Neutrophil (primary cell): ENCODE data around the gene IFT25.
A peak's percentile ranks its signal among the peaks of the same experiment; 100 is the strongest.

ENCODE experiments used
- H3K27ac ChIP-seq: fragments of 200-600 bp; sonication (generic); 2 replicates; pipeline ENCODE4 v1.5.1; 2016; ENCODE audit warnings: mild to moderate bottlenecking, moderate library complexity
- H3K27me3 ChIP-seq: fragments of 200-600 bp; sonication (generic); 2 replicates; pipeline ENCODE4 v1.6.0; 2016; ENCODE audit warnings: mild to moderate bottlenecking
- H3K36me3 ChIP-seq: fragments of 200-600 bp; sonication (generic); 2 replicates; pipeline ENCODE4 v1.5.1; 2017
- H3K4me1 ChIP-seq, 2 experiments: fragments of 200-600 bp in 1 of 2; sonication (generic) in 1 of 2; 1 replicate in 1 of 2; 2 replicates in 1 of 2; pipeline versions ENCODE4 v1.5.1 to v1.6.1; 2013 to 2016; ENCODE audit warnings: low read depth in 1 of 2, low read length in 1 of 2, mild to moderate bottlenecking in 1 of 2, moderate library complexity in 1 of 2; ENCODE audit not compliant: control insufficient read depth in 1 of 2, insufficient read depth in 1 of 2
- H3K4me3 ChIP-seq, 2 experiments: fragments of 200-600 bp in 1 of 2; sonication (generic) in 1 of 2; 1 replicate in 1 of 2; 2 replicates in 1 of 2; pipeline ENCODE4 v1.5.1; 2013 to 2016; ENCODE audit warnings: low read depth in 1 of 2, low read length in 1 of 2, mild to moderate bottlenecking in 1 of 2, moderate library complexity in 1 of 2
- H3K9me3 ChIP-seq: fragments of 200-600 bp; sonication (generic); 2 replicates; pipeline ENCODE4 v1.5.1; 2016
- CTCF ChIP-seq: fragments of 200-600 bp; sonication (generic); IDR thresholded peaks from 2 replicates; pipeline ENCODE4 v1.5.1; 2016; ENCODE audit warnings: antibody characterized with exemption

IFT25 gene

GRCh38 chr1:53894644-53895043, 50.9 kb downstream of the IFT25 start:
- H3K27ac ChIP-seq = no peak overlapping the region
- TF ChIP-seq CTCF = no peak

GRCh38 chr1:53893999-53894636, 51.4 kb downstream of the IFT25 start, which contains the start of gene DIO1:
DIO1 (plus strand) TSS chr1:53894187; CDS start chr1:53894211, 24 bp downstream.
- Histone ChIP-seq H3K36me3 (no peaks in the 10 kb centered on the region), H3K4me1 (peaks cover 20 to 21% of the 10 kb centered on the region in 2 experiments), H3K27ac (peak within 1 kb of the TSS; percentile 59), H3K27me3 (no peaks in the 10 kb centered on the region), H3K4me3 (no peak within 1 kb of the TSS), H3K9me3 (no peaks in the 10 kb centered on the region)
- TF ChIP-seq CTCF = no peak

More at GRCh38 chr1:53894644-53895043, 50.9 kb downstream of the IFT25 start:
- peaks cover 17 to 18% of the 10 kb centered on the region in 2 experiments for H3K4me1 ChIP-seq
- no peak overlapping the region for H3K4me3 ChIP-seq
- H3K9me3 ChIP-seq = no peaks in the 10 kb centered on the region
- H3K27me3 ChIP-seq = no peaks in the 10 kb centered on the region
- H3K36me3 ChIP-seq = no peaks in the 10 kb centered on the region

- no peak for TF ChIP-seq CTCF
- Histone ChIP-seq H3K9me3 (no peaks in the 10 kb centered on the region), H3K27ac (peak overlapping the region; percentile 59), H3K36me3 (peaks cover 3% of the 10 kb centered on the region), H3K27me3 (no peaks in the 10 kb centered on the region), H3K4me1 (peaks cover 30% of the 10 kb centered on the region in 2 experiments), H3K4me3 (no peak overlapping the region)
Observed at GRCh38 chr1:53892911-53893310, 52.6 kb downstream of the IFT25 start.

GRCh38 chr1:53891678-53892077, 53.8 kb downstream of the IFT25 start:
- Histone ChIP-seq H3K9me3 (no peaks in the 10 kb centered on the region), H3K4me1 (peaks cover 30% of the 10 kb centered on the region in 2 experiments), H3K36me3 (peaks cover 15% of the 10 kb centered on the region), H3K27me3 (no peaks in the 10 kb centered on the region), H3K27ac (no peak overlapping the region), H3K4me3 (no peak overlapping the region)
- TF ChIP-seq CTCF = no peak

GRCh38 chr1:53891018-53891417, 54.5 kb downstream of the IFT25 start:
- peaks cover 22% of the 10 kb centered on the region for H3K36me3 ChIP-seq
- no peaks in the 10 kb centered on the region for H3K9me3 ChIP-seq
- H3K4me3 ChIP-seq = no peak overlapping the region
- no peak overlapping the region for H3K27ac ChIP-seq
- peaks cover 30% of the 10 kb centered on the region in 2 experiments for H3K4me1 ChIP-seq
- TF ChIP-seq CTCF = no peak
- H3K27me3 ChIP-seq = no peaks in the 10 kb centered on the region
